ENCODE data around the gene UQCC2.

The UQCC2 gene

GRCh38 chr6:33690766-33691165, 20.7 kb downstream of the UQCC2 start:
- no peak for DNase-seq (ENCODE audit: low read depth)

- DNase-seq (ENCODE audit: low read depth): no peak
Observed at GRCh38 chr6:33689879-33690278, 21.6 kb downstream of the UQCC2 start.

- DNase-seq (ENCODE audit: low read depth): no peak
Observed at GRCh38 chr6:33689148-33689494, 22.4 kb downstream of the UQCC2 start.

GRCh38 chr6:33688451-33689147, 22.9 kb downstream of the UQCC2 start:
- DNase-seq (ENCODE audit: low read depth): no peak

GRCh38 chr6:33688006-33688405, 23.5 kb downstream of the UQCC2 start:
- DNase-seq (ENCODE audit: low read depth): no peak

GRCh38 chr6:33686981-33687975, 24.2 kb downstream of the UQCC2 start:
- no peak for DNase-seq (ENCODE audit: low read depth)

GRCh38 chr6:33686225-33686924, 25.1 kb downstream of the UQCC2 start:
- DNase-seq (ENCODE audit: low read depth): no peak

- no peak for DNase-seq (ENCODE audit: low read depth)
Observed at GRCh38 chr6:33685411-33686224, 25.9 kb downstream of the UQCC2 start.

GRCh38 chr6:33684983-33685382, 26.5 kb downstream of the UQCC2 start:
- DNase-seq (ENCODE audit: low read depth): no peak

GRCh38 chr6:33684428-33684896, 27.0 kb downstream of the UQCC2 start:
- no peak for DNase-seq (ENCODE audit: low read depth)

- no peak for DNase-seq (ENCODE audit: low read depth)
Observed at GRCh38 chr6:33683576-33684427, 27.7 kb downstream of the UQCC2 start.

- DNase-seq (ENCODE audit: low read depth): no peak
Observed at GRCh38 chr6:33683051-33683571, 28.4 kb downstream of the UQCC2 start.

- DNase-seq (ENCODE audit: low read depth): no peak
Observed at GRCh38 chr6:33682341-33682740, 29.2 kb downstream of the UQCC2 start.

GRCh38 chr6:33679761-33680160, 31.7 kb downstream of the UQCC2 start:
- no peak for DNase-seq (ENCODE audit: low read depth)

GRCh38 chr6:33678932-33679490, 32.5 kb downstream of the UQCC2 start:
- no peak for DNase-seq (ENCODE audit: low read depth)

- DNase-seq (ENCODE audit: low read depth): no peak
Observed at GRCh38 chr6:33678233-33678931, 33.1 kb downstream of the UQCC2 start.

- DNase-seq (ENCODE audit: low read depth): no peak
Observed at GRCh38 chr6:33677689-33678088, 33.8 kb downstream of the UQCC2 start.

GRCh38 chr6:33677143-33677660, 34.3 kb downstream of the UQCC2 start:
- no peak for DNase-seq (ENCODE audit: low read depth)
